Colonic mucosa (tissue), 4 donors: ENCODE data around the gene ITGAX. TPM values are rescaled to one million over a fixed set of nuclear protein-coding genes. Genes with fewer than 3 reads are reported as not detected.
A peak's percentile ranks its signal among the peaks of the same experiment; 100 is the strongest.
"Not testable (repeated sequence)": the region's sequence is repeated elsewhere in the genome, so short reads cannot be mapped to it uniquely, and the experiment has no call there.

Experiments used
- DNase-seq: peaks from one replicate; pipeline ENCODE4 v3.0.0-alpha.2; 2020
- H3K27ac ChIP-seq: fragments of 200-600 bp; one replicate; pipeline ENCODE4 v1.8.0; 2021
- H3K27me3 ChIP-seq: fragments of 200-600 bp; one replicate; pipeline ENCODE4 v1.8.0; 2021
- H3K36me3 ChIP-seq: fragments of 200-600 bp; one replicate; pipeline ENCODE4 v1.8.0; 2021
- H3K4me1 ChIP-seq: fragments of 200-600 bp; one replicate; pipeline ENCODE4 v1.8.0; 2021; ENCODE audit warnings: mild to moderate bottlenecking
- H3K4me3 ChIP-seq: fragments of 200-600 bp; one replicate; pipeline ENCODE4 v1.8.0; 2021
- H3K9ac ChIP-seq, 2 donors: one replicate each; pipeline ENCODE4 v1.7.0; 2013; ENCODE audit warnings: control low read depth in 2 of 2, low read depth in 2 of 2, low read length in 2 of 2
- H3K9me3 ChIP-seq: fragments of 200-600 bp; one replicate; pipeline ENCODE4 v1.8.0; 2021
- intact Hi-C: fragments of 100-400 bp; cut with DNase I; formaldehyde crosslinking; loops from one replicate; pipeline ENCODE4 v1.14.1; 2022
- total RNA-seq, 2 donors: library from RNA; stranded (reverse); fragmentation: NEBNext Ultra II Directional in 1 of 2; extraction: Animal tissue kit (Norgen Biotek cat#: 25700) in 1 of 2; gene quantifications; one replicate each; pipeline ENCODE4 v1.2.1, GENCODE V29; 2021
- TF ChIP-seq, protein P1 (sequence below): fragments of 200-600 bp; IDR thresholded peaks from one replicate; pipeline ENCODE4 v1.8.0; 2022; ENCODE audit warnings: antibody characterized with exemption, mild to moderate bottlenecking
- donor health status: healthy.
- donor health status: DM: no; HTN: no; CAD: no.
- donor health status: DM: no; HTN: no; CAD: no.

Gene ITGAX
- total RNA-seq, 2 donors from 2014 or later: 1.4 to 5.9 TPM

DNA sequence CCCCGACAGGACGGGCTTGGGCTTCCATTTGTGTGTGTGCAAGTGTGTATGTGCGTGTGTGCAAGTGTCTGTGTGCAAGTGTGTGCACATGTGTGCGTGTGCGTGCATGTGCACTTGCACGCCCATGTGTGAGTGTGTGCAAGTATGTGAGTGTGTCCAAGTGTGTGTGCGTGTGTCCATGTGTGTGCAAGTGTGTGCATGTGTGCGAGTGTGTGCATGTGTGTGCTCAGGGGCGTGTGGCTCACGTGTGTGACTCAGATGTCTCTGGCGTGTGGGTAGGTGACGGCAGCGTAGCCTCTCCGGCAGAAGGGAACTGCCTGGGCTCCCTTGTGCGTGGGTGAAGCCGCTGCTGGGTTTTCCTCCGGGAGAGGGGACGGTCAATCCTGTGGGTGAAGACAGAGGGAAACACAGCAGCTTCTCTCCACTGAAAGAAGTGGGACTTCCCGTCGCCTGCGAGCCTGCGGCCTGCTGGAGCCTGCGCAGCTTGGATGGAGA lies 23.1 kb upstream of the ITGAX start:
- H3K4me1 ChIP-seq: no peaks in the 10 kb centered on the region
- intact Hi-C loops: no loop called here
- H3K9ac ChIP-seq: no peak overlapping the region
- peaks cover 8% of the 10 kb centered on the region for H3K27me3 ChIP-seq
- TF ChIP-seq, protein P1, sequence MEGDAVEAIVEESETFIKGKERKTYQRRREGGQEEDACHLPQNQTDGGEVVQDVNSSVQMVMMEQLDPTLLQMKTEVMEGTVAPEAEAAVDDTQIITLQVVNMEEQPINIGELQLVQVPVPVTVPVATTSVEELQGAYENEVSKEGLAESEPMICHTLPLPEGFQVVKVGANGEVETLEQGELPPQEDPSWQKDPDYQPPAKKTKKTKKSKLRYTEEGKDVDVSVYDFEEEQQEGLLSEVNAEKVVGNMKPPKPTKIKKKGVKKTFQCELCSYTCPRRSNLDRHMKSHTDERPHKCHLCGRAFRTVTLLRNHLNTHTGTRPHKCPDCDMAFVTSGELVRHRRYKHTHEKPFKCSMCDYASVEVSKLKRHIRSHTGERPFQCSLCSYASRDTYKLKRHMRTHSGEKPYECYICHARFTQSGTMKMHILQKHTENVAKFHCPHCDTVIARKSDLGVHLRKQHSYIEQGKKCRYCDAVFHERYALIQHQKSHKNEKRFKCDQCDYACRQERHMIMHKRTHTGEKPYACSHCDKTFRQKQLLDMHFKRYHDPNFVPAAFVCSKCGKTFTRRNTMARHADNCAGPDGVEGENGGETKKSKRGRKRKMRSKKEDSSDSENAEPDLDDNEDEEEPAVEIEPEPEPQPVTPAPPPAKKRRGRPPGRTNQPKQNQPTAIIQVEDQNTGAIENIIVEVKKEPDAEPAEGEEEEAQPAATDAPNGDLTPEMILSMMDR: no peak
- H3K36me3 ChIP-seq: no peaks in the 10 kb centered on the region
- no peak overlapping the region for H3K27ac ChIP-seq
- no peak overlapping the region for H3K4me3 ChIP-seq
- no peaks in the 10 kb centered on the region for H3K9me3 ChIP-seq
- no peak for DNase-seq

DNA sequence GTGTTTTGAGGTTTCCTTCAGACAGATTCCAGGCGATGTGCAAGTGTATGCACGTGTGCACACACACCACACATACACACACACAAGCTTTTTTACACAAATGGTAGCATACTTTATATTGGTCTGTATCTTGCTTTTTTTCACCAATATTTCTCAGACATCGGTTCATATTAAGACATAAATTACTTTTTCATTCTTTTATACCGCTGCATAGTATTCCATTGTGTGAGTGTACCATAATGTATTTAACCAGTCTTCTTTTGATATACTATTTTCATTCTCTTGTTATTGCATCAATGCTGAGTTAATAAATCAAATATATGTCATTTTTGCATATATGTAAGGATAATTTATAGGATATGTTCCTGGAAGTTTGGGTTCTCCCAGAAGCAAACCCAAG lies 22.4 kb upstream of the ITGAX start:
- no peak for DNase-seq
- intact Hi-C loops: no loop called here
- Histone ChIP-seq H3K4me1 (no peaks in the 10 kb centered on the region), H3K9ac (no peak overlapping the region), H3K4me3 (no peak overlapping the region), H3K27me3 (peaks cover 8% of the 10 kb centered on the region), H3K27ac (no peak overlapping the region), H3K36me3 (no peaks in the 10 kb centered on the region), H3K9me3 (no peaks in the 10 kb centered on the region)
- TF ChIP-seq, protein P1: no peak

DNA sequence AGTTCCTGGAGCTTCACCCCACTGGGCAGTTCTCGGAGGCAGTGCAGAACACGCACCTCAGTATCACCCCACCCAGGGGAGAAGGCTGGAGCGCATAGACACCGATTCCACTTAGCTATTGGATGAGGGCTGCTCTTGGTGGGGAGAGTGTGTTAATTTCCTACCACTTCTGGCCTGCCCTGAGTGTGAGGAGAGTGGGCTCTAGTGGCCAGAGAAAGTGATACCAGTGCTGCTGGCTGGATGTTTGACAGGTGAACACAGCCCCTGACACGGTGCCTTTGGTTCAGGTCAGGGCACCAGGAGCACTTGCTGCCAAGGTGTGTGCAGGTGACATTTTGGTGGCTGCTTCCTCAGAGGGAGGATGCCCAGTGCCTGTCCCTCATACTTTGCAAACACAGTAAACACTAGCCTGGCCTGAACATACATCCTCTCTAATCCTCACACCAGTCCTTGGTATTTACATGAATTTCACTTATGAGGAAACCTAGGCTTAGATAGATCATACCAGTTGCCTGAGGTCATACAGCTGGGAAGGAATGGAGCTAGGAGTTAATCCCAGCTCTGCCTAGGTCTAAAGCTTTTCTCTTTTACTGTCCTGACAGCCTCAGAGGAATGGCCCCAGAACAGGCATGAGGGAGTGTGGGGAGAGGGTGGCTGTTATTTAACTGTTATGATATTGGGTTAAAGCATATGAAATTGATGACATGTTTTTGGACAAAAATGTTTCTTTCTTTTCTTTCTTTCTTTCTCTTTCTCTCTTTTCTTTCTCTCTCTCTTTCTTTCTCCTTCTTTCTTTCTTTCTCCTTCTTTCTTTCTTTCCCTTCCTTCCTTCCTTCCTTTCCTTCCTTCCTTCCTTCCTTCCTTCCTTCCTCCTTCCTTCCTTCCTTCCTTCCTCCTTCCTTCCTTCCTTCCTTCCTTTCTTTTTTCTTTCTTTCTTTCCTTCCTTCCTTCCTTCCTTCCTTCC lies 21.0 kb upstream of the ITGAX start:
- intact Hi-C loops: no loop called here
- Histone ChIP-seq H3K36me3 (no peaks in the 10 kb centered on the region), H3K4me1 (no peaks in the 10 kb centered on the region), H3K9me3 (no peaks in the 10 kb centered on the region), H3K9ac (no peak overlapping the region), H3K27me3 (peaks cover 8% of the 10 kb centered on the region), H3K4me3 (no peak overlapping the region), H3K27ac (no peak overlapping the region)
- DNase-seq: no peak
- TF ChIP-seq, protein P1: peak; percentile 22

DNA sequence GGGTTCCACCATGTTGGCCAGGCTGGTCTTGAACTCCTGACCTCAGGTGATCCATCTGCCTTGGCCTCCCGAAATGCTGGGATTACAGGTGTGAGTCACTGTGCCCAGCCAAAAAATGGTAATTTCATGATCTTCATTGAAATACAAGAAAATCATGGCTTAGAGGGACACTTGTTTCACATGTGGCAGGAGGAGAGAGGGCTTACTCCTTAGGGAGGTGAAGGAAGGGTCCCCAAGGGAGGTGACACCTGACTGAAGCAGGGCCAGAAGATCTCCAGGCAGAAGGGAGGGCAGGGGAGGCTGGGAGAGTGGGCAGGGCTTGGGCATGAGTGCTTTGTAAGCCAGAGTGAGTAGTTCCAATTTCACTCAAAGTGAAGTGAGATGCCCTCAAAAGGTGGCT lies 20.0 kb upstream of the ITGAX start:
- peaks cover 8% of the 10 kb centered on the region for H3K27me3 ChIP-seq

DNA sequence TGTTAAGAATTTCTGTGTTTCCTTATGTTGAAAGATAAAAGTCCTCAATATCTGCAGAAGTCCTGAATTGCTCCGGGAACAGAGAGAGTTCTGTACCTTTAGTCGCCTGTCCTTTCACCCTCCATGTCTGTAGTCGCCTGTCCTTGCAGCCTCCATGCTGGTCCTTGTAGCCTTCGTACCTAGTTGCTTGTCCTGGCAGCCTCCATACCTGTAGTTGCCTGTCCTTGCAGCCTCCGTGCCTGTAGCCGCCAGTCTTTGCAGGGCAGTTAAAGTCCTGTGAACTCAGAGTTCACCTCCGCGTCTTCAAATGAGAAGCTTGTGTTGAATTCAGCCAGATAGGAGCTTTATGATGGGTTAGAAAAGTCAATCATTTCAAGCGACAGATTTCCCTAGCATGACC lies 19.5 kb upstream of the ITGAX start:
- H3K4me3 ChIP-seq: no peak overlapping the region
- TF ChIP-seq, protein P1: no peak
- intact Hi-C loops: no loop called here
- peaks cover 5% of the 10 kb centered on the region for H3K27me3 ChIP-seq
- no peaks in the 10 kb centered on the region for H3K9me3 ChIP-seq
- no peak overlapping the region for H3K9ac ChIP-seq
- DNase-seq: no peak
- no peaks in the 10 kb centered on the region for H3K4me1 ChIP-seq
- H3K27ac ChIP-seq: no peak overlapping the region
- H3K36me3 ChIP-seq: no peaks in the 10 kb centered on the region

More for the DNA sequence above, 20.0 kb upstream of the ITGAX start:
- H3K9ac ChIP-seq: no peak overlapping the region
- no peaks in the 10 kb centered on the region for H3K4me1 ChIP-seq
- intact Hi-C loops: no loop called here
- no peaks in the 10 kb centered on the region for H3K36me3 ChIP-seq
- TF ChIP-seq, protein P1: no peak
- H3K27ac ChIP-seq: no peak overlapping the region
- DNase-seq: no peak
- no peaks in the 10 kb centered on the region for H3K9me3 ChIP-seq
- no peak overlapping the region for H3K4me3 ChIP-seq

DNA sequence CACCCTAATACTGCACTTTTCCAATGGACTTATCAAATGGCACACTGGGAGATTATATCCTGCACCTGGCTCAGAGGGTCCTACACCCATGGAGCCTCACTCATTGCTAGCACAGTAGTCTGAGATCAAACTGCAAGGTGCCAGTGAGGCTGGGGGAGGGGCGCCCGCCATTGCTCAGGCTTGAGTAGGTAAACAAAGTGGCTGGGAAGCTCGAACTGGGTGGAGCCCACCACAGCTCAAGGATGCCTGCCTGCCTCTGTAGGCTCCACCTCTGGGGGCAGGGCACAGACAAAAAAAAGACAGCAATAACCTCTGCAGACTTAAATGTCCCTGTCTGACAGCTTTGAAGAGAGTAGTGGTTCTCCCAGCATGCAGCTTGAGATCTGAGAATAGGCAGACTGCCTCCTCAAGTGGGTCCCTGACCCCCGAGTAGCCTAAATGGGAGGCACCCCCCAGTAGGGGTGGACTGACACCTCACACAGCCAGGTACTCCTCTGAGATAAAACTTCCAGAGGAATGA lies 16.8 kb upstream of the ITGAX start:
- H3K4me1 ChIP-seq, DNase-seq, H3K27me3 ChIP-seq, H3K36me3 ChIP-seq, H3K9ac ChIP-seq, H3K9me3 ChIP-seq, H3K27ac ChIP-seq, H3K4me3 ChIP-seq, intact Hi-C loops: not testable (repeated sequence)
